Measurements from ENCODE around the gene TBCK.

The TBCK gene

GRCh38 chr4:106165351-106166010 lies 150.5 kb downstream of the TBCK start:
- in situ Hi-C loops (cut with MboI; ENCODE audit: low pct_unique_long_range_greater_than_20kb, low sequenced_read_pairs, unreplicated experiment), result no loop called here
- DNase-seq (ENCODE audit: low spot score), result no peak
- no peak for TF ChIP-seq CTCF (IDR thresholded peaks at IDR 0.05; ENCODE audit: extremely low read depth, insufficient read depth, missing control alignments)

DNA sequence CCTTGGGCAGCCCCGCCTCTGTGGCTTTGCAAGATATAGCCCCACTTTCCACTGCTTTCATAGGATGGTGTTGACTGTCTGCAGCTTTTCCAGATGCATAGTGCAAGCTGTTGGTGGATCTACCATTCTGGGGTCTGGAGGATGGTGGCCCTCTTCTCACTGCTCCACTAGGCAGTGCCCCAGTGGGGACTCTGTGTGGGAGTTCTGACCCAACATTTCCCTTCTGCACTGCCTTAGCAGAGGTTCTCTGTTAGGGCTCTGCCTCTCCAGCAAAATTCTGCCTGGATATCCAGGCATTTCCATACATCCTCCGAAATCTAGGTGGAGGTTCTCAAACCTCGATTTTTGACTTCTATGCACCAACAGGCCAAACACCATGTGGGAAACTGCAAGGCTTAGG lies 153.7 kb downstream of the TBCK start:
- in situ Hi-C loops (cut with MboI; ENCODE audit: low pct_unique_long_range_greater_than_20kb, low sequenced_read_pairs, unreplicated experiment), result no loop called here
- no peak for TF ChIP-seq CTCF (IDR thresholded peaks at IDR 0.05; ENCODE audit: extremely low read depth, insufficient read depth, missing control alignments)
- DNase-seq (ENCODE audit: low spot score), result no peak

- in situ Hi-C loops (cut with MboI; ENCODE audit: low pct_unique_long_range_greater_than_20kb, low sequenced_read_pairs, unreplicated experiment), result no loop called here
- TF ChIP-seq CTCF (IDR thresholded peaks at IDR 0.05; ENCODE audit: extremely low read depth, insufficient read depth, missing control alignments), result no peak
- DNase-seq (ENCODE audit: low spot score), result no peak
These were observed 155.4 kb downstream of the TBCK start for GRCh38 chr4:106160560-106160959.

DNA sequence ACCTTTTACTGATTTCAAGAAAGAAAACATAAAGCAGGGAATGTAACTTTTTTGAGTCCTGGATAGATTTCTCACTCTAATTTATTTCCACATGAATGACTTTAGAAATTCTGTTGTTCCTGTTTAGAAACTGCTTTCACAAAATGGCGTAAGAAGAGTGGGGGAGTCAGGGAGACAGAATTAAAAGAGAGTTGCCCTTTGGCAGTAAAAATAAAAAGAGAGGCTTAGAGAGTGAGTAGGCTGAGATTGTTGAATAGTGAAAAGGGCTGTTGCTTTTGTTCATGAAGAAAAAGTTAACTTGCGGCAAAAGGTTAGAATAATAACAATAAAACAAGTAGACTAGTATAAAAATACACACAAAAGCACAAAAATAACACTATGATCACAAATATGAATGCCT lies 166.1 kb downstream of the TBCK start:
- no peak for TF ChIP-seq CTCF (IDR thresholded peaks at IDR 0.05; ENCODE audit: extremely low read depth, insufficient read depth, missing control alignments)
- DNase-seq (ENCODE audit: low spot score), result no peak
- in situ Hi-C loops (cut with MboI; ENCODE audit: low pct_unique_long_range_greater_than_20kb, low sequenced_read_pairs, unreplicated experiment), result no loop called here

GRCh38 chr4:106149026-106149425 lies 167.0 kb downstream of the TBCK start:
- no peak for TF ChIP-seq CTCF (IDR thresholded peaks at IDR 0.05; ENCODE audit: extremely low read depth, insufficient read depth, missing control alignments)
- in situ Hi-C loops (cut with MboI; ENCODE audit: low pct_unique_long_range_greater_than_20kb, low sequenced_read_pairs, unreplicated experiment), result no loop called here

DNA sequence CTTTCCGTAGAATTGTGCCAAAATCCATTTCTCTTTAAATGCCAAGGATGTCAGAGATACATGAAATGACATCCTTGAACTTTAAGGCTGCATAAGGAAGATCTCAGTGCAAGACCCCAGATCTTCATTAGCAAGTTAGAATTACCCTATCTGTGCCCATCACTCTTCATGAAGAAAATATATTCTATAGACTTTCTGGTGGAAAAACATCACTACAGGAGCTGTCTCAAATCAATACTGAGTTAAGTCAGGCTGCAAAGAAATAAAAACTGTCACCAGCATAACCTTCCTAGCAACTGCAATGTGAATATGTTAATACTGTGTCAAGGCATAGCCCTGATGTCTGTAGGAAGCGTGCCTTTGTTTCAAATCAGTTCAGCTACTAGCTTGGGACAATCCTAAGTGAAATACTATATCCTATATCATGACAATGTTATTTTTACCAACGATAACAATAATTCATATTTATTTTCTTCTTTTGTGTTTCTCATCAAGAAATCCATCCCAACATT lies 173.3 kb downstream of the TBCK start:
- no peak for TF ChIP-seq CTCF (IDR thresholded peaks at IDR 0.05; ENCODE audit: extremely low read depth, insufficient read depth, missing control alignments)
- in situ Hi-C loops (cut with MboI; ENCODE audit: low pct_unique_long_range_greater_than_20kb, low sequenced_read_pairs, unreplicated experiment), result no loop called here
- DNase-seq (ENCODE audit: low spot score), result no peak

More at GRCh38 chr4:106149026-106149425, 167.0 kb downstream of the TBCK start:
- DNase-seq (ENCODE audit: low spot score), result no peak
